GM21381 (cell line): ENCODE results near the gene SMYD3.
A peak's percentile ranks its signal among the peaks of the same experiment; 100 is the strongest.

Experiments used
- ATAC-seq: cut with Tn5 transposase; IDR thresholded peaks from one replicate; pipeline ENCODE4 v1.9.1; 2021; ENCODE audit warnings: mild to moderate bottlenecking, moderate library complexity; ENCODE audit not compliant: unreplicated experiment

The SMYD3 gene

GRCh38 chr1:246220495-246221065 lies 286.5 kb downstream of the SMYD3 start:
- no peak for ATAC-seq

- ATAC-seq = no peak
These were observed 287.5 kb downstream of the SMYD3 start for GRCh38 chr1:246219508-246220030.

GRCh38 chr1:246218686-246219085 lies 288.4 kb downstream of the SMYD3 start:
- no peak for ATAC-seq

GRCh38 chr1:246216906-246217305 lies 290.2 kb downstream of the SMYD3 start:
- no peak for ATAC-seq

GRCh38 chr1:246215510-246215903 lies 291.6 kb downstream of the SMYD3 start:
- no peak for ATAC-seq

GRCh38 chr1:246214708-246215509 lies 292.2 kb downstream of the SMYD3 start:
- ATAC-seq = peak; percentile 89

- no peak for ATAC-seq
These were observed 293.1 kb downstream of the SMYD3 start for GRCh38 chr1:246213947-246214346.

GRCh38 chr1:246213502-246213901 lies 293.6 kb downstream of the SMYD3 start:
- ATAC-seq = no peak

GRCh38 chr1:246213036-246213435 lies 294.0 kb downstream of the SMYD3 start:
- no peak for ATAC-seq

GRCh38 chr1:246212013-246212412 lies 295.1 kb downstream of the SMYD3 start:
- no peak for ATAC-seq

- ATAC-seq = no peak
These were observed 296.3 kb downstream of the SMYD3 start for GRCh38 chr1:246210756-246211155.

- no peak for ATAC-seq
These were observed 299.0 kb downstream of the SMYD3 start for GRCh38 chr1:246208105-246208504.

- ATAC-seq = no peak
These were observed 303.9 kb downstream of the SMYD3 start for GRCh38 chr1:246203180-246203579.

- no peak for ATAC-seq
These were observed 306.3 kb downstream of the SMYD3 start for GRCh38 chr1:246200738-246201137.

- no peak for ATAC-seq
These were observed 306.9 kb downstream of the SMYD3 start for GRCh38 chr1:246200225-246200624.

GRCh38 chr1:246199086-246199645 lies 307.9 kb downstream of the SMYD3 start:
- ATAC-seq = no peak

GRCh38 chr1:246198115-246198816 lies 308.8 kb downstream of the SMYD3 start:
- ATAC-seq = no peak

GRCh38 chr1:246197076-246197475 lies 310.0 kb downstream of the SMYD3 start:
- no peak for ATAC-seq

- ATAC-seq = no peak
These were observed 311.8 kb downstream of the SMYD3 start for GRCh38 chr1:246195296-246195695.

- no peak for ATAC-seq
These were observed 313.5 kb downstream of the SMYD3 start for GRCh38 chr1:246193537-246193936.

GRCh38 chr1:246189126-246189525 lies 318.0 kb downstream of the SMYD3 start:
- ATAC-seq = no peak
